ENCODE measurements around the gene RSPH3.
"Not testable (repeated sequence)": the region's sequence is repeated elsewhere in the genome, so short reads cannot be mapped to it uniquely, and the experiment has no call there.

RSPH3 gene
- 11.2 to 46.5 (median 33.4) reads per million in 18 experiments for total RNA-seq

- peak; percentile 96 to 98 for DNase-seq
Measured at GRCh38 chr6:158999666-159000403, at the start of gene RSPH3. RSPH3 (minus strand) TSS chr6:159000202; CDS start chr6:158999550, 652 bp downstream.

- DNase-seq, result no peak
Measured at GRCh38 chr6:159047891-159048685, 48.1 kb upstream of the RSPH3 start.

- DNase-seq, result no peak
Measured at GRCh38 chr6:159045801-159046200, 45.8 kb upstream of the RSPH3 start.

- DNase-seq, result peak; percentile 92 to 95
Measured at GRCh38 chr6:159044899-159045727, 45.1 kb upstream of the RSPH3 start, which contains the start of gene TAGAP. TAGAP (minus strand) TSS chr6:159044991; CDS start chr6:159044146, 845 bp downstream.

- DNase-seq, result peak; percentile 18 to 24
Measured at GRCh38 chr6:159043947-159044346, 43.9 kb upstream of the RSPH3 start.

GRCh38 chr6:159043251-159043650 lies 43.2 kb upstream of the RSPH3 start:
- DNase-seq, result peak in 1 of 2 donors; percentile 31

- no peak for DNase-seq
Measured at GRCh38 chr6:159042826-159043181, 42.8 kb upstream of the RSPH3 start.

- DNase-seq, result peak; percentile 82
Measured at GRCh38 chr6:159042003-159042825, 42.2 kb upstream of the RSPH3 start.

- DNase-seq, result no peak
Measured at GRCh38 chr6:159041181-159041580, 41.2 kb upstream of the RSPH3 start.

GRCh38 chr6:159039885-159040258 lies 39.9 kb upstream of the RSPH3 start:
- DNase-seq, result no peak

- peak; percentile 93 to 98 for DNase-seq
Measured at GRCh38 chr6:159038914-159039884, 39.2 kb upstream of the RSPH3 start.

- DNase-seq, result not testable (repeated sequence)
Measured at GRCh38 chr6:159038318-159038717, 38.3 kb upstream of the RSPH3 start.

GRCh38 chr6:159037756-159038290 lies 37.8 kb upstream of the RSPH3 start:
- no peak for DNase-seq

- no peak for DNase-seq
Measured at GRCh38 chr6:159036673-159037072, 36.7 kb upstream of the RSPH3 start.

- DNase-seq, result no peak
Measured at GRCh38 chr6:159035891-159036290, 35.9 kb upstream of the RSPH3 start.

- peak; percentile 11 to 32 for DNase-seq
Measured at GRCh38 chr6:159033160-159034049, 33.4 kb upstream of the RSPH3 start.

GRCh38 chr6:159031846-159032245 lies 31.8 kb upstream of the RSPH3 start:
- peak; percentile 56 to 79 for DNase-seq

- DNase-seq, result no peak
Measured at GRCh38 chr6:159030168-159030567, 30.2 kb upstream of the RSPH3 start.

GRCh38 chr6:159025224-159025623 lies 25.2 kb upstream of the RSPH3 start:
- DNase-seq, result not testable (repeated sequence)

All from inflammatory macrophage (primary cell).